NCI-H2081 (cell line): Measurements from ENCODE around the gene KCP.
A peak's percentile ranks its signal among the peaks of the same experiment; 100 is the strongest.

Experiments used
- DNase-seq, 2 experiments: peaks; one replicate each; lab custom pipeline; 2025; lab: John Stamatoyannopoulos, UW

KCP gene

GRCh38 chr7:128856001-128856718 lies 54.3 kb downstream of the KCP start:
- no peak for DNase-seq

GRCh38 chr7:128855559-128855958 lies 55.0 kb downstream of the KCP start:
- no peak for DNase-seq

GRCh38 chr7:128854396-128854795 lies 56.1 kb downstream of the KCP start:
- DNase-seq = no peak

GRCh38 chr7:128853799-128854198 lies 56.7 kb downstream of the KCP start:
- DNase-seq = no peak

- DNase-seq = no peak
Measured at GRCh38 chr7:128852537-128853254, 57.8 kb downstream of the KCP start.

GRCh38 chr7:128849804-128850490 lies 60.6 kb downstream of the KCP start:
- DNase-seq = no peak

- DNase-seq = no peak
Measured at GRCh38 chr7:128849156-128849515, 61.4 kb downstream of the KCP start.

- no peak for DNase-seq
Measured at GRCh38 chr7:128848289-128849155, 62.0 kb downstream of the KCP start.

- DNase-seq = no peak
Measured at GRCh38 chr7:128847721-128848211, 62.7 kb downstream of the KCP start.

- DNase-seq = no peak
Measured at GRCh38 chr7:128846781-128847444, 63.6 kb downstream of the KCP start.

- no peak for DNase-seq
Measured at GRCh38 chr7:128845987-128846386, 64.5 kb downstream of the KCP start.

- DNase-seq = no peak
Measured at GRCh38 chr7:128845475-128845874, 65.0 kb downstream of the KCP start.

GRCh38 chr7:128844777-128845311 lies 65.7 kb downstream of the KCP start:
- no peak for DNase-seq

- DNase-seq = no peak
Measured at GRCh38 chr7:128843938-128844621, 66.4 kb downstream of the KCP start.

- peak in 1 of 2 experiments; percentile 12 for DNase-seq
Measured at GRCh38 chr7:128842674-128843641, 67.6 kb downstream of the KCP start.

GRCh38 chr7:128841921-128842673 lies 68.4 kb downstream of the KCP start:
- no peak for DNase-seq

- DNase-seq = no peak
Measured at GRCh38 chr7:128841171-128841690, 69.3 kb downstream of the KCP start.
